Hepatocyte (in vitro differentiated cells): ENCODE data around the gene DPYSL3.

Experiments
- EZH2 ChIP-seq: fragments of 200-600 bp; sonication (generic); IDR thresholded peaks from 2 replicates; pipeline ENCODE4 v1.6.1; 2016; ENCODE audit warnings: antibody characterized with exemption, mild to moderate bottlenecking, borderline replicate concordance
- TF ChIP-seq, protein P1 (sequence below): fragments of 200-600 bp; sonication (generic); IDR thresholded peaks from 2 replicates; pipeline ENCODE4 v1.5.1; 2016; ENCODE audit warnings: antibody characterized with exemption, mild to moderate bottlenecking; ENCODE audit not compliant: poor library complexity

- TF ChIP-seq, protein P1, sequence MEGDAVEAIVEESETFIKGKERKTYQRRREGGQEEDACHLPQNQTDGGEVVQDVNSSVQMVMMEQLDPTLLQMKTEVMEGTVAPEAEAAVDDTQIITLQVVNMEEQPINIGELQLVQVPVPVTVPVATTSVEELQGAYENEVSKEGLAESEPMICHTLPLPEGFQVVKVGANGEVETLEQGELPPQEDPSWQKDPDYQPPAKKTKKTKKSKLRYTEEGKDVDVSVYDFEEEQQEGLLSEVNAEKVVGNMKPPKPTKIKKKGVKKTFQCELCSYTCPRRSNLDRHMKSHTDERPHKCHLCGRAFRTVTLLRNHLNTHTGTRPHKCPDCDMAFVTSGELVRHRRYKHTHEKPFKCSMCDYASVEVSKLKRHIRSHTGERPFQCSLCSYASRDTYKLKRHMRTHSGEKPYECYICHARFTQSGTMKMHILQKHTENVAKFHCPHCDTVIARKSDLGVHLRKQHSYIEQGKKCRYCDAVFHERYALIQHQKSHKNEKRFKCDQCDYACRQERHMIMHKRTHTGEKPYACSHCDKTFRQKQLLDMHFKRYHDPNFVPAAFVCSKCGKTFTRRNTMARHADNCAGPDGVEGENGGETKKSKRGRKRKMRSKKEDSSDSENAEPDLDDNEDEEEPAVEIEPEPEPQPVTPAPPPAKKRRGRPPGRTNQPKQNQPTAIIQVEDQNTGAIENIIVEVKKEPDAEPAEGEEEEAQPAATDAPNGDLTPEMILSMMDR: no peak
- no peak for TF ChIP-seq EZH2
Observed at GRCh38 chr5:147544556-147544955, 34.7 kb upstream of the DPYSL3 start.
